Heart right ventricle (tissue), 16 donors: Measurements from ENCODE around the gene DPF3. TPM values are rescaled to one million over a fixed set of nuclear protein-coding genes. Genes with fewer than 3 reads are reported as not detected.

Experiments
- ATAC-seq, 8 donors: fragments of 200-7000 bp; cut with Tn5 transposase; one replicate each; pipeline ENCODE4 v1.9.1; 2020; ENCODE audit warnings: mild to moderate bottlenecking in 8 of 8, moderate library complexity in 8 of 8, moderate number of reproducible peaks in 1 of 8
- DNase-seq, 2 donors: peaks; one replicate each; pipeline ENCODE4 v3.0.0-alpha.2; 2020
- H3K27ac ChIP-seq, 10 donors: fragments of 200-600 bp; sonication (generic) in 2 of 10; one replicate each; pipeline versions ENCODE4 v1.5.0 to v1.8.0; 2020 to 2022; ENCODE audit warnings: mild to moderate bottlenecking in 3 of 10
- H3K27me3 ChIP-seq, 7 donors: fragments of 200-600 bp; one replicate each; pipeline ENCODE4 v1.8.0; 2021 to 2022; ENCODE audit warnings: mild to moderate bottlenecking in 2 of 7
- H3K36me3 ChIP-seq, 9 donors: fragments of 200-600 bp; sonication (generic) in 1 of 9; one replicate each; pipeline versions ENCODE4 v1.5.0 to v1.8.0; 2020 to 2022; ENCODE audit warnings: mild to moderate bottlenecking in 2 of 9
- H3K4me1 ChIP-seq, 9 donors: fragments of 200-600 bp; sonication (generic) in 1 of 9; one replicate each; pipeline versions ENCODE4 v1.5.0 to v1.8.0; 2020 to 2022; ENCODE audit warnings: mild to moderate bottlenecking in 4 of 9
- H3K4me3 ChIP-seq, 10 donors: fragments of 200-600 bp; sonication (generic) in 2 of 10; one replicate each; pipeline versions ENCODE4 v1.5.0 to v1.8.0; 2020 to 2022; ENCODE audit warnings: mild to moderate bottlenecking in 7 of 10, moderate library complexity in 2 of 10
- H3K9me3 ChIP-seq, 11 donors: fragments of 200-600 bp in 10 of 11; sonication (generic) in 2 of 11; one replicate each; pipeline versions ENCODE4 v1.5.0 to v1.8.0; 2013 to 2022; ENCODE audit warnings: mild to moderate bottlenecking in 2 of 11, control low read depth in 1 of 11, moderate library complexity in 1 of 11
- WGBS, 2 donors: extraction: QIAGEN DNeasy Blood & Tissue Kit; methylation state at CpG; one replicate each; pipeline ENCODE4 v1.1.7; 2013; ENCODE audit warnings: inconsistent platforms in 1 of 2; 5-methylcytosine and 5-hydroxymethylcytosine counted together
- intact Hi-C, 10 donors: fragments of 100-400 bp; cut with DNase I; formaldehyde crosslinking; loops; one replicate each; pipeline versions ENCODE4 v1.11.1 to v1.14.2; 2022
- polyA plus RNA-seq, 2 donors: library from polyadenylated mRNA; stranded (reverse); fragments of 200-250 nt; gene quantifications; one replicate each; pipeline ENCODE4 v1.2.3, GENCODE V29; 2013
- total RNA-seq, 10 donors: library from RNA; stranded (reverse); fragmentation: NEBNext Ultra II Directional in 3 of 10; extraction: Animal tissue kit (Norgen Biotek cat#: 25700) in 3 of 10; gene quantifications; one replicate each; pipeline versions ENCODE4 v1.2.1 to v1.2.4, GENCODE V29; 2021 to 2023
- TF ChIP-seq, protein P1 (sequence below), 9 donors: fragments of 200-600 bp; sonication (generic) in 2 of 9; IDR thresholded peaks; one replicate each; pipeline versions ENCODE4 v1.5.0 to v1.8.0; 2021 to 2022; ENCODE audit warnings: antibody characterized with exemption in 9 of 9, mild to moderate bottlenecking in 5 of 9, moderate library complexity in 1 of 9
- donor health status: Arrhythmogenic right ventricular cardiomyopathy.
- donor health status: ischemic (EF 13 %, LVEDD 7.1; RV severe dilation, severe dysfunction).
- donor health status: healthy with polysubstance abuse.
- donor health status: DM: no; HTN: yes; CAD: no.
- donor health status: DM: no; HTN: no; CAD: no.
- donor health status: ischemic (EF 25% LVEDD 6.9; RV normal size, moderate dysfunction).
- donor health status: ischemic (EF 25% LVEDD 5.7; RV mildly dilated, moderate dysfunction).
- donor health status: healthy.
- donor health status: DM: yes; HTN: yes; CAD: no.
- donor health status: Ischemic cardiomyopathy.
- donor health status: ischemic (EF 35%, LVEDD 5.7; RV mildly dilated, moderate dysfunction).
- donor health status: nonischemic (EF 11% LVEDD 7.7; RV severe dilation, severe dysfunction).
- donor health status: DM: yes; HTN: yes; CAD: no.
- donor health status: PGD.
- donor health status: ischemic (EF 29% LVEDD 5.4; RV normal size, mild dysfunction).
- donor health status: nonischemic (EF 23%, LVEDD 6.1; RV moderate dilation, normal function).

Gene DPF3
- total and polyA plus RNA-seq, 12 donors = 3.8 to 52.3 (median 35.6) TPM

DNA sequence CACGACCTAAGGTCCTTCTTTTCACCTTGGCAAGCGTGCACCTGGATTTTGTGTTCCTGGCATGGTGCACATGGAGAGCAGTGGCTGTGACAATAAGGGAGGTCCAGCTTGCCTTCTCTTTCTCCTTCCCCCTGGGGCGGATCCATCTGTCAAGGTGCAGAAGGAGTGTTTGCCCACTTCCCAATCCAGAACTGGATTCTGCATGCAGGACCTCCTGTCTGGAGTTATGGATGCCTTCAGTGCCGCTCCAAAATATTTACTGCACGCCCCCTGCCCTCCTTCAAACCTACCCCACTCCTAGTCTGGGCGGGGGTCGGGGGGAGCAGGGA is 192.7 kb downstream of the DPF3 start:
- intact Hi-C loops = no loop called here
- TF ChIP-seq, protein P1, sequence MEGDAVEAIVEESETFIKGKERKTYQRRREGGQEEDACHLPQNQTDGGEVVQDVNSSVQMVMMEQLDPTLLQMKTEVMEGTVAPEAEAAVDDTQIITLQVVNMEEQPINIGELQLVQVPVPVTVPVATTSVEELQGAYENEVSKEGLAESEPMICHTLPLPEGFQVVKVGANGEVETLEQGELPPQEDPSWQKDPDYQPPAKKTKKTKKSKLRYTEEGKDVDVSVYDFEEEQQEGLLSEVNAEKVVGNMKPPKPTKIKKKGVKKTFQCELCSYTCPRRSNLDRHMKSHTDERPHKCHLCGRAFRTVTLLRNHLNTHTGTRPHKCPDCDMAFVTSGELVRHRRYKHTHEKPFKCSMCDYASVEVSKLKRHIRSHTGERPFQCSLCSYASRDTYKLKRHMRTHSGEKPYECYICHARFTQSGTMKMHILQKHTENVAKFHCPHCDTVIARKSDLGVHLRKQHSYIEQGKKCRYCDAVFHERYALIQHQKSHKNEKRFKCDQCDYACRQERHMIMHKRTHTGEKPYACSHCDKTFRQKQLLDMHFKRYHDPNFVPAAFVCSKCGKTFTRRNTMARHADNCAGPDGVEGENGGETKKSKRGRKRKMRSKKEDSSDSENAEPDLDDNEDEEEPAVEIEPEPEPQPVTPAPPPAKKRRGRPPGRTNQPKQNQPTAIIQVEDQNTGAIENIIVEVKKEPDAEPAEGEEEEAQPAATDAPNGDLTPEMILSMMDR (IDR thresholded peaks at IDR 0.05) = no peak
- H3K27me3 ChIP-seq = no peaks in the 10 kb centered on the region
- H3K4me1 ChIP-seq = peaks cover 6 to 48% (median 25%) of the 10 kb centered on the region in 9 donors
- no peak overlapping the region for H3K4me3 ChIP-seq
- DNase-seq (no peak), ATAC-seq (peak in 1 of 8 donors; percentile 2)
- H3K9me3 ChIP-seq = no peaks in the 10 kb centered on the region
- H3K36me3 ChIP-seq = peaks cover 0 to 7% (median 0%) of the 10 kb centered on the region in 9 donors
- 42 to 45% methylated on average over 7 of the region's 7 CpGs for WGBS, 2 donors
- peak overlapping the region in 4 of 10 donors; percentile 12 to 35 (median 31) for H3K27ac ChIP-seq

- peaks cover 0 to 7% (median 0%) of the 10 kb centered on the region in 9 donors for H3K36me3 ChIP-seq
- H3K4me3 ChIP-seq = no peak overlapping the region
- peak in 4 of 8 donors; percentile 5 to 25 (median 15) for ATAC-seq
- intact Hi-C loops = no loop called here
- H3K4me1 ChIP-seq = peaks cover 6 to 48% (median 25%) of the 10 kb centered on the region in 9 donors
- H3K27ac ChIP-seq = peak overlapping the region in 5 of 10 donors; percentile 5 to 58 (median 41)
- TF ChIP-seq, protein P1 (IDR thresholded peaks at IDR 0.05) = no peak
- no peaks in the 10 kb centered on the region for H3K9me3 ChIP-seq
- 65 to 71% methylated on average over 12 of the region's 12 CpGs for WGBS, 2 donors
- H3K27me3 ChIP-seq = no peaks in the 10 kb centered on the region
- DNase-seq = no peak
Measured at GRCh38 chr14:72700338-72701236, 193.3 kb downstream of the DPF3 start.

- WGBS, 2 donors = 20 to 21% methylated on average over 3 of the region's 3 CpGs
- TF ChIP-seq, protein P1 (IDR thresholded peaks at IDR 0.05) = no peak
- H3K27ac ChIP-seq = peak overlapping the region in 5 of 10 donors; percentile 5 to 58 (median 41)
- peaks cover 0 to 7% (median 0%) of the 10 kb centered on the region in 9 donors for H3K36me3 ChIP-seq
- intact Hi-C loops = no loop called here
- DNase-seq (no peak), ATAC-seq (peak in 5 of 8 donors; percentile 28 to 74 (median 51))
- H3K4me1 ChIP-seq = peaks cover 6 to 47% (median 25%) of the 10 kb centered on the region in 9 donors
- no peaks in the 10 kb centered on the region for H3K27me3 ChIP-seq
- H3K4me3 ChIP-seq = no peak overlapping the region
- H3K9me3 ChIP-seq = no peaks in the 10 kb centered on the region
Measured at GRCh38 chr14:72699852-72700257, 194.0 kb downstream of the DPF3 start.

DNA sequence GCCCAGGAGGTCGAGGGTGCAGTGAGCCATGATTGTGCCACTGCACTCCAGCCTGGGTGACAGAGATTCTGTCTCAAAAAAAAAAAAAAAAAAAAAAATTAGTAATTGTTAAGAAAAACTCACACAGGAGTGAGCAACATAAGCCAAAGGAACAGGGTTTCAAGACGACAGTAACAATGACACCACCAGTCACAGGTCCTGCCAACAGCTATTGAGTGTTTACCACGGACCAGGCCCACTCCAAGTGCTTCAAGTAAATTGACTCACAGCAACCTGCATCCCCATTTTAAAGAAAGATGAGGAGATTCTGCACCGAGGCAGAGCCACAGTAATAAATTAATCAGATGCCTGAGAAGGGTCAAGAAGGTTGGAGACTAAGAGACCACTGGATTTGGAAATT is 194.5 kb downstream of the DPF3 start:
- H3K27me3 ChIP-seq = no peaks in the 10 kb centered on the region
- peaks cover 6 to 44% (median 24%) of the 10 kb centered on the region in 9 donors for H3K4me1 ChIP-seq
- no peaks in the 10 kb centered on the region for H3K9me3 ChIP-seq
- no peak overlapping the region for H3K4me3 ChIP-seq
- TF ChIP-seq, protein P1 (IDR thresholded peaks at IDR 0.05) = no peak
- H3K36me3 ChIP-seq = peaks cover 0 to 7% (median 0%) of the 10 kb centered on the region in 9 donors
- 60 to 75% methylated on average over 4 of the region's 4 CpGs for WGBS, 2 donors
- DNase-seq (no peak), ATAC-seq (no peak)
- H3K27ac ChIP-seq = peak overlapping the region in 1 of 10 donors; percentile 58
- intact Hi-C loops = no loop called here
